K562 (cell line): ENCODE data around the gene CCDC136. TPM values are rescaled to one million over a fixed set of nuclear protein-coding genes. Genes with fewer than 3 reads are reported as not detected.

Source experiments
- ARID1B ChIP-seq: fragments of 450-650 bp; IDR thresholded peaks from 2 replicates; pipeline ENCODE4 v1.6.1; 2016; ENCODE audit warnings: antibody characterized with exemption, mild to moderate bottlenecking, inconsistent platforms
- CEBPB ChIP-seq: fragments of 450-650 bp; IDR thresholded peaks from 2 replicates; pipeline ENCODE4 v1.6.1; 2016; ENCODE audit warnings: missing genetic modification characterization, missing compliant biosample characterization
- CHD2 ChIP-seq: IDR thresholded peaks from 2 replicates; pipeline ENCODE4 v1.6.1; 2011; ENCODE audit warnings: low read depth, low read length
- HCFC1 ChIP-seq: IDR thresholded peaks from 2 replicates; pipeline ENCODE4 v1.6.1; 2012; ENCODE audit warnings: low read depth, low read length, improper control_type of control experiment
- NR0B1 ChIP-seq: fragments of 450-650 bp; IDR thresholded peaks from one replicate; pipeline ENCODE4 v1.6.1; 2018; ENCODE audit warnings: mild to moderate bottlenecking, moderate library complexity; ENCODE audit not compliant: partially characterized antibody
- POLR3G ChIP-seq: IDR thresholded peaks from 2 replicates; pipeline ENCODE4 v1.6.1; 2011; ENCODE audit not compliant: insufficient read length, insufficient replicate concordance; ENCODE audit errors: extremely low read depth
- POU5F1 ChIP-seq: fragments of 150-350 bp; IDR thresholded peaks from 2 replicates; pipeline ENCODE4 v1.6.1; 2014; ENCODE audit warnings: borderline replicate concordance, low read length, low read depth, mild to moderate bottlenecking; ENCODE audit not compliant: partially characterized antibody
- RAD21 ChIP-seq, 2 experiments: fragments of 250-450 bp in 1 of 2; fragments of 450-650 bp in 1 of 2; sonication (Bioruptor Pico) in 1 of 2; formaldehyde crosslinking in 1 of 2; IDR thresholded peaks in 1 of 2; conservative IDR thresholded peaks in 1 of 2; 2 replicates each; pipeline versions ENCODE4 v1.4.0 to v1.8.0; 2020 to 2022; ENCODE audit warnings: mild to moderate bottlenecking in 2 of 2, moderate library complexity in 1 of 2
- RBFOX2 ChIP-seq: fragments of 200-400 bp; formaldehyde crosslinking; IDR thresholded peaks from 2 replicates; pipeline ENCODE4 v1.6.1; 2017; ENCODE audit warnings: low read depth, mild to moderate bottlenecking, low read length, moderate library complexity
- RBM22 ChIP-seq: fragments of 200-400 bp; formaldehyde crosslinking; IDR thresholded peaks from 2 replicates; pipeline ENCODE4 v1.6.1; 2018; ENCODE audit warnings: low read length, low read depth; ENCODE audit not compliant: poor library complexity, severe bottlenecking
- RFX1 ChIP-seq: fragments of 450-650 bp; IDR thresholded peaks from 2 replicates; pipeline ENCODE4 v1.6.1; 2016; ENCODE audit warnings: mild to moderate bottlenecking, moderate library complexity
- RREB1 ChIP-seq: fragments of 250-450 bp; sonication (Bioruptor Pico); IDR thresholded peaks from 2 replicates; pipeline ENCODE4 v1.4.0; 2020
- ZBED1 ChIP-seq: IDR thresholded peaks from 2 replicates; pipeline ENCODE4 v1.6.1; 2014
- ZFP30 ChIP-seq: fragments of 250-450 bp; sonication (Bioruptor Pico); IDR thresholded peaks from 2 replicates; pipeline ENCODE4 v1.8.0; 2022; ENCODE audit warnings: moderate library complexity, mild to moderate bottlenecking, inconsistent platforms, borderline replicate concordance
- ZFPM2 ChIP-seq: fragments of 250-450 bp; sonication (Bioruptor Pico); IDR thresholded peaks from 2 replicates; pipeline ENCODE4 v1.5.1; 2022; ENCODE audit warnings: mild to moderate bottlenecking
- ZNF224 ChIP-seq: sonication (generic); formaldehyde crosslinking; IDR thresholded peaks from 2 replicates; pipeline ENCODE4 v1.8.0; 2022; ENCODE audit warnings: mild to moderate bottlenecking, missing genetic modification reagents
- ZNF274 ChIP-seq: IDR thresholded peaks from 2 replicates; pipeline ENCODE4 v1.6.1; 2011; ENCODE audit warnings: low read depth, mild to moderate bottlenecking, low read length, moderate library complexity, borderline replicate concordance
- ZNF668 ChIP-seq: fragments of 250-450 bp; sonication (Bioruptor Pico); IDR thresholded peaks from 2 replicates; pipeline ENCODE4 v1.8.0; 2022; ENCODE audit warnings: mild to moderate bottlenecking, inconsistent platforms
- ZNF764 ChIP-seq: fragments of 250-450 bp; sonication (Bioruptor Pico); IDR thresholded peaks from 2 replicates; pipeline ENCODE4 v1.4.0; 2020; ENCODE audit warnings: low read depth, mild to moderate bottlenecking, moderate library complexity
- polyA plus RNA-seq, 8 experiments: library from polyadenylated mRNA; depleted of rRNA in 4 of 8; stranded (reverse) in 5 of 8; unstranded in 3 of 8; fragments of >200 nt; fragmentation: Nextera tagmentation in 2 of 8; fragmentation: Illumina TruSeq in 1 of 8; extraction: Ambion mirVana in 2 of 8; extraction: Trizol in 1 of 8; gene quantifications; 2 replicates each; pipeline versions ENCODE4 v1.2.1 to v1.2.3, GENCODE V29; 2011 to 2014; ENCODE audit warnings: inconsistent platforms in 1 of 8, missing spikeins in 1 of 8
- total RNA-seq, 7 experiments: library from RNA; depleted of rRNA in 6 of 7; stranded (reverse); fragments of >200 nt in 6 of 7; fragmentation: Illumina TruSeq in 2 of 7; extraction: Trizol in 2 of 7; gene quantifications; 2 replicates each; pipeline versions ENCODE4 v1.2.1 to v1.2.3, GENCODE V29; 2011 to 2021; ENCODE audit warnings: low replicate concordance in 1 of 7

Gene CCDC136
- total and polyA plus RNA-seq, 9 of the 15 experiments (the other 6 are each of a cell fraction or from before 2014, with no cell fraction given): 2.4 to 40.8 (median 26.5) TPM

DNA sequence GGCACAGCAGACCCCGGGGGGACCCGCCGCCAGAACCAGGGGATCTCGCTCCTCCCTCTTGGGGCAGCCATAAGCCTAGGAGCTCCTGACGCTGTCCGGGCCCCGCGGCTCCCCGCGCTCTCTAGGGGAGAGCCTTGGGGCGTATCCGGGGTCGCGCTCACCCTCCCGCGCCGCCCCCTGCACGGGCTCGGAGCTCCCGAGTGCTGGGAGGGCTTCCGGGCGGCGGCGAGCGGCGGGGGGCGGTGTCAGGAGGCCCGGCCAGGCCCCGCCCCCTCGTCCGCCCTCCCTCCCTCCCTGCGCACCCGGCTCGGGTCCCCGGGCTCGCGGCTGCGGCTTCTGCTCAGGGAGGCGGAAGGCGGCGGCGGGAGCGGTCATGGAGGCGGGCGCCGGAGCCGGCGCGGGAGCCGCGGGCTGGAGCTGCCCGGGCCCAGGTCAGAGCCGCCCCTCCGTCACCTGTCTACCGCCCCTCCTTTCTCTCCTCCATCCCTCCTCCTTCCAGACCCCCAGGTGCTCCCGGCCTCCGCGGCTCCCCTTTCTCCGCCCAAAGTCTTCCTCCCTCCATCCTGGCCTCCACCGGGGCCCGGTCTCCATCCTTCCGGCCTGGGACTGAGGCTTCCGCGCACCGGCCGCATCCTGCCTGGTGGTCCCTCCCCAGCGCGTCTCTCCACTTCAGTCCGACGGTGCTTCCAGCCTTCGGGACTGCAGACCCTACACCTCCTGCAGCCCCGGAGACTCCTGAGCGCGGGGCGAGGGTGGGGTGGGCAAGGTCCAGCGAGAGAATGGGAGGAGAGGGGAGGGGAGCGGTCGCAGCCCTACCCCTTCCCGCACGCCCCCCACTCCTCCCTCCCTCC is at the start of gene CCDC136 (continued):
- TF ChIP-seq RREB1 (CRISPR knock-in tag) (peak; percentile 93), ZNF274 (no peak), ZFP30 (CRISPR knock-in tag) (no peak), ZNF668 (no peak), POU5F1 (no peak), ZNF764 (no peak), ZNF224 (CRISPR knock-in tag) (no peak), RBM22 (no peak), CHD2 (no peak), ARID1B (no peak), POLR3G (no peak), RAD21 (CRISPR knock-in tag; conservative IDR thresholded peaks at IDR 0.05 in 1 of 2, IDR thresholded peaks at IDR 0.05 in 1 of 2) (0 out of 4 replicates have a peak, but pooled peaks of 1 of the 2 experiments have one; percentile 13), RBFOX2 (peak; percentile 88), RFX1 (no peak), CEBPB (tag) (no peak), ZBED1 (no peak; the same call in 1 of the 2 replicates), HCFC1 (no peak), NR0B1 (no peak), ZFPM2 (CRISPR knock-in tag) (no peak)
